Sigmoid colon (tissue), 4 donors: ENCODE measurements around the gene SERINC5.
"Not testable (repeated sequence)": the region's sequence is repeated elsewhere in the genome, so short reads cannot be mapped to it uniquely, and the experiment has no call there.

Experiments
- CTCF ChIP-seq, 4 experiments: fragments of 450-650 bp in 3 of 4; fragments of 200-600 bp in 1 of 4; IDR thresholded peaks; one replicate each; pipeline ENCODE4 v1.5.1; 2016 to 2019; ENCODE audit warnings: antibody characterized with exemption in 4 of 4, mild to moderate bottlenecking in 3 of 4, moderate library complexity in 2 of 4
- EP300 ChIP-seq, 4 donors: sonication (generic); formaldehyde crosslinking; IDR thresholded peaks; one replicate each; pipeline ENCODE4 v1.6.1; 2017; ENCODE audit warnings: antibody characterized with exemption in 4 of 4
- POLR2A ChIP-seq, 2 donors: fragments of 450-650 bp; IDR thresholded peaks; one replicate each; pipeline ENCODE4 v1.6.1; 2016; ENCODE audit warnings: antibody characterized with exemption in 2 of 2, mild to moderate bottlenecking in 2 of 2, moderate library complexity in 2 of 2
- POLR2AphosphoS5 ChIP-seq, 4 donors: sonication (generic); formaldehyde crosslinking; IDR thresholded peaks; one replicate each; pipeline ENCODE4 v1.6.1; 2017; ENCODE audit warnings: antibody characterized with exemption in 4 of 4

GRCh38 chr5:80301342-80301741, 45.5 kb upstream of the SERINC5 start:
- not testable (repeated sequence) for TF ChIP-seq CTCF, POLR2A, POLR2AphosphoS5, EP300 (IDR thresholded peaks at IDR 0.05)
